T-cell (primary cell): Measurements from ENCODE around the gene ITGBL1. TPM values are rescaled to one million over a fixed set of nuclear protein-coding genes. Genes with fewer than 3 reads are reported as not detected.

Experiments used
- ATAC-seq, 4 experiments: fragments of 200-7000 bp in 3 of 4; fragments of 150-1000 bp in 1 of 4; cut with Tn5 transposase; replicated peaks in 1 of 4; 1 replicate in 3 of 4; 2 replicates in 1 of 4; pipeline ENCODE4 v1.10.0; 2021; ENCODE audit warnings: moderate library complexity in 3 of 4, mild to moderate bottlenecking in 2 of 4, moderate number of reproducible peaks in 1 of 4
- CTCF ChIA-PET, 2 donors: fragments of 300-600 bp; sonication (Branson Sonifier 250); formaldehyde crosslinking; loops; one replicate each; lab custom pipeline; 2022; ENCODE audit warnings: antibody characterized with exemption in 2 of 2; lab: Charles Lee
- POLR2A ChIA-PET, 2 donors: fragments of 300-600 bp; sonication (Branson Sonifier 250); formaldehyde crosslinking; loops; one replicate each; lab custom pipeline; 2022; ENCODE audit warnings: antibody characterized with exemption in 2 of 2; lab: Charles Lee
- DNase-seq, 35 experiments: peaks; one replicate each; pipeline versions ENCODE4 v3.0.0 to v3.0.0-alpha.2; 2013 to 2023
- H3K27ac ChIP-seq: one replicate; pipeline ENCODE4 v1.5.1; 2013; ENCODE audit warnings: low read length
- H3K27me3 ChIP-seq, 2 experiments: replicated peaks in 1 of 2; 1 replicate in 1 of 2; 2 replicates in 1 of 2; pipeline versions ENCODE4 v1.6.1 to v1.7.0; 2013; ENCODE audit warnings: low read length in 1 of 2, mixed read lengths in 1 of 2; ENCODE audit not compliant: control insufficient read depth in 2 of 2, insufficient read depth in 2 of 2; ENCODE audit errors: extremely low read depth in 1 of 2
- H3K36me3 ChIP-seq, 2 donors: 1 replicate in 1 of 2; 2 replicates in 1 of 2; pipeline versions ENCODE4 v1.6.1 to v1.7.0; 2013; ENCODE audit warnings: low read length in 1 of 2; ENCODE audit not compliant: control insufficient read depth in 2 of 2, insufficient read depth in 1 of 2; ENCODE audit errors: extremely low read depth in 1 of 2
- H3K4me1 ChIP-seq, 2 experiments: 1 replicate in 1 of 2; 2 replicates in 1 of 2; pipeline versions ENCODE4 v1.6.1 to v1.7.0; 2013; ENCODE audit warnings: low read length in 2 of 2, mixed read lengths in 1 of 2; ENCODE audit not compliant: insufficient read depth in 2 of 2, control insufficient read depth in 1 of 2; ENCODE audit errors: extremely low read depth in 1 of 2
- H3K4me3 ChIP-seq, 2 donors: 1 replicate in 1 of 2; 2 replicates in 1 of 2; pipeline versions ENCODE4 v1.5.1 to v1.7.0; 2013; ENCODE audit warnings: mild to moderate bottlenecking in 2 of 2, low read length in 1 of 2, moderate library complexity in 1 of 2; ENCODE audit not compliant: control insufficient read depth in 1 of 2; ENCODE audit errors: extremely low read depth in 1 of 2
- H3K9me3 ChIP-seq: 2 replicates; pipeline ENCODE4 v1.7.0; 2013
- H3K27ac Mint-ChIP-seq, 2 donors: one replicate each; pipeline ENCODE4 v1.8.0; 2020 to 2021; ENCODE audit warnings: mild to moderate bottlenecking in 2 of 2, mixed read lengths in 2 of 2
- H3K27me3 Mint-ChIP-seq, 2 donors: one replicate each; pipeline ENCODE4 v1.8.0; 2021 to 2022; ENCODE audit warnings: mixed read lengths in 2 of 2
- H3K36me3 Mint-ChIP-seq: one replicate; pipeline ENCODE4 v1.8.0; 2021; ENCODE audit warnings: mixed read lengths
- H3K4me1 Mint-ChIP-seq, 3 donors: one replicate each; pipeline ENCODE4 v1.8.0; 2020 to 2022; ENCODE audit warnings: mixed read lengths in 3 of 3, mild to moderate bottlenecking in 1 of 3
- H3K4me3 Mint-ChIP-seq, 3 donors: one replicate each; pipeline ENCODE4 v1.8.0; 2020 to 2022; ENCODE audit warnings: mild to moderate bottlenecking in 3 of 3, mixed read lengths in 3 of 3, moderate library complexity in 3 of 3
- H3K9me3 Mint-ChIP-seq, 3 donors: one replicate each; pipeline ENCODE4 v1.8.0; 2020 to 2022; ENCODE audit warnings: mixed read lengths in 3 of 3
- WGBS: methylation state at CpG from one replicate; pipeline ENCODE4 v1.1.5; 2013; ENCODE audit warnings: missing lambda C conversion rate; ENCODE audit not compliant: insufficient coverage; 5-methylcytosine and 5-hydroxymethylcytosine counted together
- total RNA-seq, 35 experiments: library from RNA in 6 of 35; stranded (reverse) in 6 of 35; fragments of 120-200 nt in 1 of 35; gene quantifications; one replicate each; pipeline versions ENCODE4 v1.2.1 to v1.2.4 and lab custom pipeline; 2013 to 2026

The ITGBL1 gene
- total RNA-seq, 5 donors from 2014 or later (not counting 1 experiment from before 2014, with no cell fraction given): not detected

DNA sequence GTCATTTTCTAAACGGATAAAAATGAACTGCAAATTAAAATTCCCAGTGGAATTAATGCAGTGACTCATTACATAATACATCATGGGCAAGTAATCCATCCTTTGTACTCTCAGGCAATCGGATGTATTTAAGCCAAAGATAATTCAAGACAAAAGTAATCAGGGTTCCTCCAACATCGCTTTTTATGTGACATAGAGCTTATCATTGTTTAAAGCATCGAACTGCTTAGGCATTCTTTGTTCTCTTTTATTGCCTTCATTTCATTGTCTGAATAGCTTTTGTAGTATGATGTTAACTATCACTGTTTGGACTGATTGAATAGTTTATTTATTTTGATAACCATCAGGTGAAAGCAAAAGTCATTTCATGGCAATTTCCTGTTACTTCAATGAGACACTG lies 209.4 kb downstream of the ITGBL1 start:
- Mint-ChIP-seq H3K4me3 (no peak overlapping the region), H3K27ac (no peak overlapping the region)
- WGBS: no CpG with 5 or more reads among the region's 4 CpGs

DNA sequence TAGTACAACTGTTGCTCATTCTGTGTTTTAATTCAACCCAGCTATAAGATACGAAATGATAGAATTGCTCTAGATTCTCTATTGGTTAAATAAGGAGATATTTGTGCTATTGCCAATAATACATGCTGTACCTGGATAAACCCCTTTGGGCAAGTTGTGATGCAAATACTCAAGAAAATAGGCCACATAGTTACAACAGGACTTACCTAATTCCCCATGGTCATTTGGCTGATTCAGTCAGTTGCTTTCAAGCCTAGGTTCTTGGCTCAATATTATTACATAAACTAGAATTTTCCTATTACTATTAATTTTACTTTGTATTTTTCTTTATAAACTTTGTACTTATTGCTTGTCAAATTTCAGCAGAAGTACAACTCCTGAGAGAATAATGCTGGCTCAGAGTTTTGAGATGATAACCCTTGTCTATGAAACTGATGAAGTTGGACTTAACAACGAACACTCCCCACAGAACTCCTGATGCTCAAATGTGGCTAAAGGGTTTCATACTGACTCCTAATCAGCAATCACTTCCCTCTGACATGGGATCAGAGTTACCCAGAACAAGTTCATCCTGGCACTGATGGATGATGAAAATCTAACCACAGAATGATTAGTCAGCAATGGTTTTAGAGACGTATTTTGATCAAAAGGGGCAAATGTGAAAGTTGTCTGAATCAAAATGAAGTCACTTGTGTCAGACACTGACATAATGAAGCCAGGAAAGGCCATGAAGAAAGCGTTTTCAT lies 221.1 kb downstream of the ITGBL1 start:
- 20% methylated on average over 2 of the region's 4 CpGs for WGBS

More for the DNA sequence above, 209.4 kb downstream of the ITGBL1 start:
- Histone ChIP-seq H3K27me3 (no peaks in the 10 kb centered on the region), H3K4me1 (no peaks in the 10 kb centered on the region), H3K9me3 (no peaks in the 10 kb centered on the region), H3K4me3 (no peak overlapping the region), H3K27ac (no peak overlapping the region), H3K36me3 (no peaks in the 10 kb centered on the region)
- no peaks in the 10 kb centered on the region for H3K36me3 Mint-ChIP-seq
- peaks cover 0 to 4% (median 3%) of the 10 kb centered on the region in 3 donors for H3K9me3 Mint-ChIP-seq
- POLR2A ChIA-PET: no interaction called here
- no peak for DNase-seq
- no peak for ATAC-seq
- H3K4me1 Mint-ChIP-seq: no peaks in the 10 kb centered on the region
- H3K27me3 Mint-ChIP-seq: peaks cover 0 to 8% of the 10 kb centered on the region in 2 donors
- CTCF ChIA-PET: no interaction called here

DNA sequence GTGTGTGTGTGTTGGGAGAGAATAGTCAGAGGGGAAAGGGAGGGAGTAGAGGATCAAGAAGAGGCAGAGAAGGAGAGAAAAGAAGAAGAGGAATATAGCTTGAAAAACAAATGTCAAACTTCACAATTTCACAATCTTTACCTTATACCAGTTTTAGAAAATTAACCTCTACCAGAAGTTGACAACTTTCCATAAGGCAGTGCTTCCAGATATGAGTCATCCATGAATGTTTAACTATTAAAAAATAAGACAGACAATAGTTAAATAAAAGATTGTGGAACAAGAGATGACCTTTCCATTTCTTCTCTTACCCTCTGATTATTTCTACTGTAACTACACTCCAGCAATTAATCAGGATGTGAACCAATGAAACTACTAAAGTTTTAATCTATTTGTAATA lies 229.4 kb downstream of the ITGBL1 start:
- no peaks in the 10 kb centered on the region for H3K4me1 ChIP-seq
- H3K27me3 ChIP-seq: no peaks in the 10 kb centered on the region
- H3K27me3 Mint-ChIP-seq: peaks cover 5 to 7% of the 10 kb centered on the region in 2 donors
- CTCF ChIA-PET: no interaction called here
- no peaks in the 10 kb centered on the region for H3K36me3 Mint-ChIP-seq
- no peaks in the 10 kb centered on the region for H3K36me3 ChIP-seq
- no peak overlapping the region for H3K4me3 Mint-ChIP-seq
- no peak overlapping the region for H3K27ac ChIP-seq
- ATAC-seq: no peak
- H3K9me3 Mint-ChIP-seq: no peaks in the 10 kb centered on the region
- H3K9me3 ChIP-seq: no peaks in the 10 kb centered on the region
- DNase-seq: no peak
- no peak overlapping the region for H3K4me3 ChIP-seq
- POLR2A ChIA-PET: no interaction called here
- no peak overlapping the region for H3K27ac Mint-ChIP-seq
- no peaks in the 10 kb centered on the region for H3K4me1 Mint-ChIP-seq

More for the DNA sequence above, 221.1 kb downstream of the ITGBL1 start:
- POLR2A ChIA-PET: interaction anchor here in 1 of 2 donors (0.8 kb wide), 1 partner anchor 30 kb away, joined by 3 read pairs; no protein-coding TSS in a partner anchor
- Mint-ChIP-seq H3K27ac (no peak overlapping the region), H3K4me3 (no peak overlapping the region), H3K36me3 (no peaks in the 10 kb centered on the region), H3K9me3 (peaks cover 0 to 4% (median 0%) of the 10 kb centered on the region in 3 donors), H3K27me3 (no peaks in the 10 kb centered on the region), H3K4me1 (no peaks in the 10 kb centered on the region)
- no peaks in the 10 kb centered on the region for H3K4me1 ChIP-seq
- H3K9me3 ChIP-seq: no peaks in the 10 kb centered on the region
- no peak overlapping the region for H3K4me3 ChIP-seq
- H3K27me3 ChIP-seq: peaks cover 0 to 2% of the 10 kb centered on the region in 2 experiments
- no peaks in the 10 kb centered on the region for H3K36me3 ChIP-seq
- no peak overlapping the region for H3K27ac ChIP-seq
- ATAC-seq: no peak
- CTCF ChIA-PET: no interaction called here
- no peak for DNase-seq

DNA sequence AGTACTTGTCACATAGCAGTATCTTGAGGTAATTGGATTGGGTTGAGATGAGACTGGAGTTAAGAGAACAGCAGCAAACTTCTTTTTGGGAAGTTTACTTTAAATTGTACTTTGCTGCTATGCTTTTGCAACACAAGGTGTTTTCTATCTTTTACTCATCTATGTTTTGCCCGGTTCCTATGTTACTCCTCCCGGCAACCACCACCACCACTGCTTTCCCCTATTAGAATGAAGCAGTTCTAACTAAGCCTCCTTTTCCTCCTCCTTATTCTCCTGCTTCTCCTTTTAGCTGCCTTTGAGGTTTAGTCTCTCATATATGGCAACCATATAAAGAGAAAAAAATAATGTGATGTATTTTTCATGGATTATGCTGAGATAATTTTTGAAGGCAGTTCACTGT lies 233.5 kb downstream of the ITGBL1 start:
- peaks cover 16 to 20% of the 10 kb centered on the region in 2 donors for H3K27me3 Mint-ChIP-seq
- H3K27me3 ChIP-seq: peaks cover 0 to 3% of the 10 kb centered on the region in 2 experiments
- H3K4me1 Mint-ChIP-seq: no peaks in the 10 kb centered on the region
- CTCF ChIA-PET: no interaction called here
- no peaks in the 10 kb centered on the region for H3K36me3 Mint-ChIP-seq
- H3K9me3 Mint-ChIP-seq: no peaks in the 10 kb centered on the region
- no peak overlapping the region for H3K27ac ChIP-seq
- DNase-seq: no peak
- no peak overlapping the region for H3K27ac Mint-ChIP-seq
- POLR2A ChIA-PET: interaction anchor here in 1 of 2 donors (0.5 kb wide), 1 partner anchor 429 kb away, joined by 5 read pairs; no protein-coding TSS in a partner anchor
- no peak overlapping the region for H3K4me3 Mint-ChIP-seq
- no peaks in the 10 kb centered on the region for H3K36me3 ChIP-seq
- H3K4me1 ChIP-seq: no peaks in the 10 kb centered on the region
- no peak for ATAC-seq
- H3K4me3 ChIP-seq: no peak overlapping the region
- no CpG with 5 or more reads among the region's 2 CpGs for WGBS
- H3K9me3 ChIP-seq: no peaks in the 10 kb centered on the region

DNA sequence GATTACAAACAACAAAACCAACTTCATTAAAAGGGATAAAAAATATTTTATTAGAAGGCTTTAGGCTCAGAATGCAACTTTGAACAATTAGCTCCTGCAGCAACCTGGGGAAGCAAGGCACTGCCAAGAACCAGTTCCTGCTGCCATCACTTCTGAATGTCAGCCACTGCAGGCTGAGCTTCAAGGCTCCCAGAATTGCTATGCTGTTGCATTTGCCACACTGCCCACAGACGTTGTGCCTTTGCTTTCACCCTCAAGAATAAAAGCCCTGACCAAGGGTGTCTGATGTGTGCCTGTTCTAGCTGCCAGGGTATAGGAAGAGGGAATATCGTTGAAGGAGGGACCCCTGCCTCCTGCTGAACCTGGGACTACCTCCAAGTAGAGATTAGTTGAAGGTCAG lies 238.4 kb downstream of the ITGBL1 start:
- no CpG with 5 or more reads among the region's 2 CpGs for WGBS

DNA sequence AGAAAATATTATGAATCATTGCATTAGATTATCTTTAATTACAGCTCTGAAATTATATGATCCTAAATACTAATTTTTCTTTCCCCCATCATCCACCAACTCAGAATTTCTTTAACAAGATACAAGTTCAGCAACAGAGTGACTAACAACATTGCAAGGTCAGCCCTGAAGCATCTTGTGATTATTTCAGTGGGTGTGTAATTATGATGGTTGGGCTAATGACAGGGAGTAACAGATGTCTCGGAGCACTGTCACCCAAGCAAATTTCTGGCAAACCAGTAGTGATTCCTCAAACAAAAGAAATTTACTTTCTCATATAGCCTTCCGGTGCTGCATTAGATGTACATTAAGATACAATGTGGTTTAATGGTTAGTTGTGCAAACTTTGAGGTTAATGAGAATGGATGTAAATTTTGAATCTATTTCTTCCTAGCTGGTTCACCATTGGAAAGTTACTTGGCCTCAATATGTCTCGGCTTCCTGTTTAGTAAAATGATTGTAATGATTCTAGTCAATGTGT lies 238.9 kb downstream of the ITGBL1 start:
- no CpG with 5 or more reads among the region's 3 CpGs for WGBS
- Mint-ChIP-seq H3K9me3 (no peaks in the 10 kb centered on the region), H3K4me3 (no peak overlapping the region), H3K36me3 (no peaks in the 10 kb centered on the region), H3K27ac (no peak overlapping the region), H3K4me1 (no peaks in the 10 kb centered on the region), H3K27me3 (peaks cover 14 to 23% of the 10 kb centered on the region in 2 donors)
- Histone ChIP-seq H3K4me1 (no peaks in the 10 kb centered on the region), H3K27me3 (peaks cover 2 to 3% of the 10 kb centered on the region in 2 experiments), H3K9me3 (no peaks in the 10 kb centered on the region), H3K27ac (no peak overlapping the region), H3K36me3 (no peaks in the 10 kb centered on the region), H3K4me3 (no peak overlapping the region)
- POLR2A ChIA-PET: no interaction called here
- CTCF ChIA-PET: no interaction called here
- ATAC-seq: no peak
- no peak for DNase-seq

More for the DNA sequence above, 238.4 kb downstream of the ITGBL1 start:
- DNase-seq: no peak
- no peak for ATAC-seq
- no peaks in the 10 kb centered on the region for H3K9me3 ChIP-seq
- no peak overlapping the region for H3K27ac Mint-ChIP-seq
- H3K27ac ChIP-seq: no peak overlapping the region
- no peak overlapping the region for H3K4me3 ChIP-seq
- ChIA-PET POLR2A (no interaction called here), CTCF (no interaction called here)
- H3K4me1 Mint-ChIP-seq: no peaks in the 10 kb centered on the region
- H3K36me3 Mint-ChIP-seq: no peaks in the 10 kb centered on the region
- H3K4me3 Mint-ChIP-seq: no peak overlapping the region
- H3K4me1 ChIP-seq: no peaks in the 10 kb centered on the region
- peaks cover 2 to 3% of the 10 kb centered on the region in 2 experiments for H3K27me3 ChIP-seq
- peaks cover 14 to 23% of the 10 kb centered on the region in 2 donors for H3K27me3 Mint-ChIP-seq
- no peaks in the 10 kb centered on the region for H3K36me3 ChIP-seq
- no peaks in the 10 kb centered on the region for H3K9me3 Mint-ChIP-seq
